ENCODE data around the gene ZNF862.
"Not testable (repeated sequence)": the region's sequence is repeated elsewhere in the genome, so short reads cannot be mapped to it uniquely, and the experiment has no call there.

GRCh38 chr7:149894957-149895356 is 56.8 kb downstream of the ZNF862 start:
- TF ChIP-seq, protein P1, sequence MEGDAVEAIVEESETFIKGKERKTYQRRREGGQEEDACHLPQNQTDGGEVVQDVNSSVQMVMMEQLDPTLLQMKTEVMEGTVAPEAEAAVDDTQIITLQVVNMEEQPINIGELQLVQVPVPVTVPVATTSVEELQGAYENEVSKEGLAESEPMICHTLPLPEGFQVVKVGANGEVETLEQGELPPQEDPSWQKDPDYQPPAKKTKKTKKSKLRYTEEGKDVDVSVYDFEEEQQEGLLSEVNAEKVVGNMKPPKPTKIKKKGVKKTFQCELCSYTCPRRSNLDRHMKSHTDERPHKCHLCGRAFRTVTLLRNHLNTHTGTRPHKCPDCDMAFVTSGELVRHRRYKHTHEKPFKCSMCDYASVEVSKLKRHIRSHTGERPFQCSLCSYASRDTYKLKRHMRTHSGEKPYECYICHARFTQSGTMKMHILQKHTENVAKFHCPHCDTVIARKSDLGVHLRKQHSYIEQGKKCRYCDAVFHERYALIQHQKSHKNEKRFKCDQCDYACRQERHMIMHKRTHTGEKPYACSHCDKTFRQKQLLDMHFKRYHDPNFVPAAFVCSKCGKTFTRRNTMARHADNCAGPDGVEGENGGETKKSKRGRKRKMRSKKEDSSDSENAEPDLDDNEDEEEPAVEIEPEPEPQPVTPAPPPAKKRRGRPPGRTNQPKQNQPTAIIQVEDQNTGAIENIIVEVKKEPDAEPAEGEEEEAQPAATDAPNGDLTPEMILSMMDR (IDR thresholded peaks at IDR 0.05; ENCODE audit: control extremely low read depth in 1 of 3, insufficient read depth in 1 of 3, low read depth in 1 of 3, low read length in 3 of 3), result not testable (repeated sequence)
- TF ChIP-seq KDM1A (IDR thresholded peaks at IDR 0.05; ENCODE audit: borderline replicate concordance, low read length); POLR2A (IDR thresholded peaks at IDR 0.05; ENCODE audit: control extremely low read depth in 1 of 2, low read depth in 2 of 2, low read length in 2 of 2); EP300 (IDR thresholded peaks at IDR 0.05; ENCODE audit: borderline replicate concordance in 1 of 2, low read depth in 2 of 2, low read length in 2 of 2); CHD2 (IDR thresholded peaks at IDR 0.05; ENCODE audit: low read length); POLR2AphosphoS5 (IDR thresholded peaks at IDR 0.05; ENCODE audit: low read depth, low read length); GABPA (IDR thresholded peaks at IDR 0.05; ENCODE audit: borderline replicate concordance, insufficient read depth, low read length); YY1 (IDR thresholded peaks at IDR 0.05; ENCODE audit: low read depth, low read length); SP1 (IDR thresholded peaks at IDR 0.05; ENCODE audit: low read depth, low read length); RAD21 (IDR thresholded peaks at IDR 0.05 in 1 of 2, conservative IDR thresholded peaks at IDR 0.05 in 1 of 2; ENCODE audit: low read depth in 2 of 2, low read length in 2 of 2); ATF3 (IDR thresholded peaks at IDR 0.05; ENCODE audit: insufficient read depth, low read depth, low read length); EZH2 (IDR thresholded peaks at IDR 0.05; ENCODE audit: low read depth, low read length, severe bottlenecking): not testable (repeated sequence)
